Measurements from ENCODE around the gene PTMA. TPM values are rescaled to one million over a fixed set of nuclear protein-coding genes. Genes with fewer than 3 reads are reported as not detected.
A peak's percentile ranks its signal among the peaks of the same experiment; 100 is the strongest.

PTMA gene
- total and polyA plus RNA-seq, 9 of the 15 experiments (the other 6 are each of a cell fraction or from before 2014, with no cell fraction given) = 429 to 2,322 (median 1,578) TPM

- no peak for ATAC-seq
- Histone ChIP-seq H4K20me1 (replicated peaks; ENCODE audit: control insufficient read depth, insufficient read depth, low read length) (no peaks in the 10 kb centered on the region), H3K4me1 (replicated peaks in 1 of 2; ENCODE audit: control insufficient read depth in 2 of 2, insufficient read depth in 2 of 2, low read length in 2 of 2) (peaks cover 25 to 55% of the 10 kb centered on the region in 2 experiments; a peak in 4 of 5 replicates), H3K79me2 (ENCODE audit: control insufficient read depth, insufficient read depth, low read length) (no peaks in the 10 kb centered on the region), H3K9ac (ENCODE audit: insufficient read depth in 1 of 2, low read depth in 2 of 2, low read length in 2 of 2) (no peak overlapping the region), H3K27me3 (ENCODE audit: control insufficient read depth in 2 of 2, insufficient read depth in 2 of 2, low read length in 2 of 2) (no peaks in the 10 kb centered on the region), H3K4me3 (no peak overlapping the region), H3K4me2 (ENCODE audit: insufficient read depth, low read length) (no peak overlapping the region), H2AFZ (ENCODE audit: low read depth, low read length) (0 out of 2 replicates have a peak overlapping the region, but pooled peaks have one; percentile 44), H3K27ac (ENCODE audit: extremely low read depth, low read depth, low read length) (no peak overlapping the region), H3K36me3 (ENCODE audit: control insufficient read depth, insufficient read depth, low read length) (no peaks in the 10 kb centered on the region), H3K9me1 (ENCODE audit: control insufficient read depth, insufficient read depth, low read length) (no peaks in the 10 kb centered on the region), H3K9me3 (replicated peaks; ENCODE audit: control insufficient read depth, insufficient read depth, low read depth, low read length) (no peaks in the 10 kb centered on the region)
- in situ Hi-C loops (cut with MboI) = no loop called here
- no TSS peak for BruUV-seq (replicated peaks)
- 85% methylated on average over 11 of the region's 27 CpGs for WGBS (ENCODE audit: insufficient coverage, low coverage, missing lambda C conversion rate)
- CTCF ChIA-PET (ENCODE audit: low intra/inter-chr PET ratio) = no interaction called here
- intact Hi-C loops (cut with micrococcal nuclease) = no loop called here
- POLR2A ChIA-PET = interaction anchor here (0.7 kb wide), 1 partner anchor 9 kb away, joined by 3 read pairs; no protein-coding TSS in a partner anchor
- FAIRE-seq = no peak
- DNase-seq (ENCODE audit: extremely low read depth in 1 of 4, low spot score in 3 of 4) = no peak
- TF ChIP-seq MAZ (CRISPR knock-in tag; conservative IDR thresholded peaks at IDR 0.05 in 1 of 2, IDR thresholded peaks at IDR 0.05 in 1 of 2) (no peak), NONO (IDR thresholded peaks at IDR 0.05; ENCODE audit: low read depth in 2 of 2, low read length in 1 of 2) (no peak), MTA2 (IDR thresholded peaks at IDR 0.05; ENCODE audit: low read depth) (no peak), PTTG1 (tag; IDR thresholded peaks at IDR 0.05; ENCODE audit: low read depth) (no peak), RAD21 (CRISPR knock-in tag; conservative IDR thresholded peaks at IDR 0.05 in 1 of 2, IDR thresholded peaks at IDR 0.05 in 1 of 2) (no peak), ERF (CRISPR knock-in tag; IDR thresholded peaks at IDR 0.05) (no peak), TAF1 (IDR thresholded peaks at IDR 0.05; ENCODE audit: control insufficient read depth, extremely low read depth, insufficient read depth, low read length, severe bottlenecking) (no peak), RBM22 (IDR thresholded peaks at IDR 0.05; ENCODE audit: low read depth, low read length, poor library complexity, severe bottlenecking) (no peak), TFAM (CRISPR knock-in tag; conservative IDR thresholded peaks at IDR 0.05) (no peak), ZC3H4 (CRISPR knock-in tag; IDR thresholded peaks at IDR 0.05; ENCODE audit: borderline replicate concordance) (no peak), ZNF197 (CRISPR knock-in tag; IDR thresholded peaks at IDR 0.05; ENCODE audit: low read depth) (no peak), SLC30A9 (CRISPR knock-in tag; IDR thresholded peaks at IDR 0.05) (no peak), ZBTB9 (CRISPR knock-in tag; IDR thresholded peaks at IDR 0.05) (no peak), MED1 (CRISPR knock-in tag; IDR thresholded peaks at IDR 0.05; ENCODE audit: borderline replicate concordance) (no peak), CHD2 (IDR thresholded peaks at IDR 0.05; ENCODE audit: low read depth, low read length) (no peak)
- TF ChIP-seq, protein P1, sequence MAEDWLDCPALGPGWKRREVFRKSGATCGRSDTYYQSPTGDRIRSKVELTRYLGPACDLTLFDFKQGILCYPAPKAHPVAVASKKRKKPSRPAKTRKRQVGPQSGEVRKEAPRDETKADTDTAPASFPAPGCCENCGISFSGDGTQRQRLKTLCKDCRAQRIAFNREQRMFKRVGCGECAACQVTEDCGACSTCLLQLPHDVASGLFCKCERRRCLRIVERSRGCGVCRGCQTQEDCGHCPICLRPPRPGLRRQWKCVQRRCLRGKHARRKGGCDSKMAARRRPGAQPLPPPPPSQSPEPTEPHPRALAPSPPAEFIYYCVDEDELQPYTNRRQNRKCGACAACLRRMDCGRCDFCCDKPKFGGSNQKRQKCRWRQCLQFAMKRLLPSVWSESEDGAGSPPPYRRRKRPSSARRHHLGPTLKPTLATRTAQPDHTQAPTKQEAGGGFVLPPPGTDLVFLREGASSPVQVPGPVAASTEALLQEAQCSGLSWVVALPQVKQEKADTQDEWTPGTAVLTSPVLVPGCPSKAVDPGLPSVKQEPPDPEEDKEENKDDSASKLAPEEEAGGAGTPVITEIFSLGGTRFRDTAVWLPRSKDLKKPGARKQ (CRISPR knock-in tag; IDR thresholded peaks at IDR 0.05) = no peak
- TF ChIP-seq, protein P2, sequence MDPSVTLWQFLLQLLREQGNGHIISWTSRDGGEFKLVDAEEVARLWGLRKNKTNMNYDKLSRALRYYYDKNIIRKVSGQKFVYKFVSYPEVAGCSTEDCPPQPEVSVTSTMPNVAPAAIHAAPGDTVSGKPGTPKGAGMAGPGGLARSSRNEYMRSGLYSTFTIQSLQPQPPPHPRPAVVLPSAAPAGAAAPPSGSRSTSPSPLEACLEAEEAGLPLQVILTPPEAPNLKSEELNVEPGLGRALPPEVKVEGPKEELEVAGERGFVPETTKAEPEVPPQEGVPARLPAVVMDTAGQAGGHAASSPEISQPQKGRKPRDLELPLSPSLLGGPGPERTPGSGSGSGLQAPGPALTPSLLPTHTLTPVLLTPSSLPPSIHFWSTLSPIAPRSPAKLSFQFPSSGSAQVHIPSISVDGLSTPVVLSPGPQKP (CRISPR knock-in tag; IDR thresholded peaks at IDR 0.05) = no peak
Observed at GRCh38 chr2:231663458-231664212, 44.7 kb upstream of the PTMA start.

All from K562 (cell line).